Measurements from ENCODE around the gene SLC1A3. TPM values are rescaled to one million over a fixed set of nuclear protein-coding genes. Genes with fewer than 3 reads are reported as not detected.
"Not testable (repeated sequence)": the region's sequence is repeated elsewhere in the genome, so short reads cannot be mapped to it uniquely, and the experiment has no call there.

Gene SLC1A3
- total RNA-seq, 1 donor from 2014 or later, result not detected

DNA sequence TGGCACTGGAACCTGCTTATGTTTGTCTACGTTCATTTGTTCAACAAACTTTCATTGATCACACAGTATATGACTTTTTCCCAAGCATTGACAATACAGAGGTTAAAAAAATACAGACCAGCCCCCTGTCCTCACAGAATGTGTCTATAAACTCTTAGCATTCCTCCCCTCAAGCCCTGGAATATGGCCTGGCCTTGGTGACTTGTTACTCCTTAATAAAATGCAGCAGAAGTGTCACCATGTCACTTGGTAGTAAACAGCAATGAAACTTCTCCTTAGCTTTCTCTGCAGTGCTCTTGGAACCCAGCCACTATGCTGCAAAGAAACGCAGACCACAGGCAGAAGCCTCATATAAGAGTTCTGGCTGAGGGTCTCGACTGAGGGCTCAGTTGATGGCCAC is 19.1 kb upstream of the SLC1A3 start:
- no peaks in the 10 kb centered on the region for H3K36me3 Mint-ChIP-seq (ENCODE audit: low read depth)
- intact Hi-C loops (cut with micrococcal nuclease), result no loop called here
- no peaks in the 10 kb centered on the region for H3K4me1 Mint-ChIP-seq
- DNase-seq, result no peak
- H3K4me3 Mint-ChIP-seq, result no peak overlapping the region
- no peaks in the 10 kb centered on the region for H3K9me3 Mint-ChIP-seq
- H3K27me3 Mint-ChIP-seq, result peaks cover 5% of the 10 kb centered on the region
- H3K27ac Mint-ChIP-seq, result no peak overlapping the region

DNA sequence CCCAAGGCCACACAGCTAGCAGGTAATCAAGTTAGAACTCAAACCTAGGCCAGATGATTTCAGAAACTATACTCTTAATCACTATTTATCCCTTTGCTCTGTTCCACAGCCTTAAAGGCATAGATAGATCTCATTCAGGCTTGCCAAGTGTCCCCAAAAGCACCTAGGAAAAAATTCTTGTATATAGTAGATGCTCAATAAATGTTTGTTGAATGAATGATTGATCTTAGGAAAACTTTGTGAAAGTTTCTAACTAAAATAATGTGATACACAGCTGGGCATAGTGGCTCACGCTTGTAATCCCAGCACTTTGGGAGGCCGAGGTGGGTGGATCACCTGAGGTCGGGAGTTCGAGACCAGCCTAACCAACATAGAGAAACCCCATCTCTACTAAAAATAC is 16.7 kb upstream of the SLC1A3 start:
- intact Hi-C loops (cut with micrococcal nuclease); H3K4me1 Mint-ChIP-seq; H3K27me3 Mint-ChIP-seq; DNase-seq; H3K36me3 Mint-ChIP-seq (ENCODE audit: low read depth); H3K4me3 Mint-ChIP-seq; H3K27ac Mint-ChIP-seq; H3K9me3 Mint-ChIP-seq: not testable (repeated sequence)

DNA sequence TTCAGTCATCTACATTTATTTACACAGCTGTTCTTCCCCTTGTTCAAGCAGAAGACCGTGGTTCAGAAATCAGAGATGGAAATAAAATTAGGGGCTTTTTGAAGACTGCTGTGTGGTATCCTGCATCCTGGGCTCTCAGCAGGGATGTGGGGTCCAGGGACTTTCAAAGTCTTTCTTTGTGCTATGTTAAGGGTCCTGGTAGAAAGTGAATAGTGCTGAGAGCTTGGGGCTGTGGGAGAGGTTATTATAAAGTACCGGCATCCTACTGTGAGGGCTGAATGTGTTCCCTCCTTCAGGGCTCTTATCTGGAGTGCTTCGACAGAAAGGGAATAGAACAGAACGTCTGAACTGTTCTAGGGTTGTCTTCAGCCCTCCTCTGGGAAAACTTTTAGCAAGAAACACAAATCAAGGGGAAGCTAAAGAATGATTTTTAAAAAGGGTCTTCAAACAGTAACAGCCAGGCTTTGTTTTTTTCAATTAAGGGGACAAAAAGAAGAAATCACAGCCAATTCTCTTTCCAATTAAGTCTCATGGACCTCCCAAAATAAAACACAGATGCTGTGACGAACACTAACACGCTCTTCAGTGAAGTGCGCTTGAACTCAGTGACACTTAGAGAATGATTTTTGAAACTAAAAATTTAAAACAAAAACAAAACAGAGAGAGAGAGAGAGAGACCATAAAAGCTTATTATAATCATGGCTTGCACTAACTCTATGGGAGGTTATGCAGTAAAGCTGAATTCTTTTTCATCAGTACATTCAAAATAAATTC is 15.7 kb upstream of the SLC1A3 start:
- H3K4me3 Mint-ChIP-seq, result no peak overlapping the region
- H3K4me1 Mint-ChIP-seq, result no peaks in the 10 kb centered on the region
- no peaks in the 10 kb centered on the region for H3K9me3 Mint-ChIP-seq
- no peak for DNase-seq
- H3K27me3 Mint-ChIP-seq, result peaks cover 8% of the 10 kb centered on the region
- intact Hi-C loops (cut with micrococcal nuclease), result no loop called here
- H3K36me3 Mint-ChIP-seq (ENCODE audit: low read depth), result no peaks in the 10 kb centered on the region
- H3K27ac Mint-ChIP-seq, result no peak overlapping the region

DNA sequence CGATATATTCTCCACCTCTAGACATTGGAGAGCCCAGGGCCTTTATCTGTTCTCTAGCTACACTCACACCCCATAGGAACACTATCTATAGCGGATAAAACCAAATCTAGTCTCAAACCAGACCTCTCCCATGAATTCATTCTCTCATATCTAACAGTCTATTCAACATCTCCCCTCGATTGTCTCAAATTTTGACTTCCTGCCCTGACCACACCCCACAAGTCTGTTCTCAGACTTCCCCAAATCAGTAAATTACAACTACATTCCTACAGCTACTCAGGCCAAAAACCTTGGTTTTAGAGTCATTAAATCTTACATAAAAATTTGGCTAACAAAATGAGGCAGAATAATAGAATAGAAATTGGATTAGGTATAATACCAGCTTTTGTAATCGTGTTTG is 12.5 kb upstream of the SLC1A3 start:
- H3K36me3 Mint-ChIP-seq (ENCODE audit: low read depth), result no peaks in the 10 kb centered on the region
- no peaks in the 10 kb centered on the region for H3K4me1 Mint-ChIP-seq
- intact Hi-C loops (cut with micrococcal nuclease), result no loop called here
- H3K4me3 Mint-ChIP-seq, result no peak overlapping the region
- no peaks in the 10 kb centered on the region for H3K9me3 Mint-ChIP-seq
- H3K27ac Mint-ChIP-seq, result no peak overlapping the region
- no peak for DNase-seq
- peaks cover 3% of the 10 kb centered on the region for H3K27me3 Mint-ChIP-seq

DNA sequence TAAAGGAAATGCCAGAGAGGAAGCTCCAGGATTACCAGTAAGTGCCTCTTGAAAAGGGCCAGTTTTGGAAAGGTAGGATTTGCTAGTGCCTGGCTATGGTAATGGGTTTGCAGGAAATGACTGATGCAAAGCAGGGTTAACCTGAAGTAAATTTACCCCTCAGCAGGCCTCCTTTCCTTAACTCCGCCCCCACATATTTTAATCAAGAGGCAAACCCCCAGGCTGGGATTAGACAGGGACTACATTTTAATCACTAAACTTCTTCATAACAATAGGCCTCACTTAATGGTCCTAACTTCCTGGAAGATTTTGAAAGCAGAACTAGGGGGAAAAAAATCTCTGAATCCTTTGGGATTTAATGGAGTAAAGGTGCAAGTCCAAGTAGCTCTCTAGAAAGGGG is 10.2 kb upstream of the SLC1A3 start:
- H3K9me3 Mint-ChIP-seq, result no peaks in the 10 kb centered on the region
- H3K27ac Mint-ChIP-seq, result no peak overlapping the region
- intact Hi-C loops (cut with micrococcal nuclease), result no loop called here
- H3K27me3 Mint-ChIP-seq, result peaks cover 3% of the 10 kb centered on the region
- H3K36me3 Mint-ChIP-seq (ENCODE audit: low read depth), result no peaks in the 10 kb centered on the region
- no peaks in the 10 kb centered on the region for H3K4me1 Mint-ChIP-seq
- DNase-seq, result no peak
- H3K4me3 Mint-ChIP-seq, result no peak overlapping the region

DNA sequence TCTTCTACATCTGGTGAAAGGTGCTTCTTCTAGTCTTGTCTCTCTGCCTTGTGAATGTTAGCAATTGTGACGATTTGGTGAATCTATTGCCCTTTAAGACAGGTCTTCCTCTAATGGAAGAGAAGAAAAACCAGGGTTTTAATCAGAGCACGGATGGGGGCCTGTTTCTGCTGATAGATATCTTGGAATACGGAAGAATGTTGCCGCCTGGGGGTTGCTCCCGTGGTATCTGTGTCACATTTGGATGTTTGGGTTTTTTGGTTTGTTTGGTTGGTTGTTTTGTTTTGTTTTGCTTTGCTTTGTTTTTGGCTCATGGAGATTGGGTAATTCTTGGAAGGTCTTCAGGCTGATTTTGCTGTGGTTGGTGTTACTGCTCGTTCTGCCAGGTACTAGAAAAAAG is 9.7 kb upstream of the SLC1A3 start:
- H3K9me3 Mint-ChIP-seq, result no peaks in the 10 kb centered on the region
- H3K36me3 Mint-ChIP-seq (ENCODE audit: low read depth), result no peaks in the 10 kb centered on the region
- intact Hi-C loops (cut with micrococcal nuclease), result no loop called here
- no peak overlapping the region for H3K4me3 Mint-ChIP-seq
- H3K27ac Mint-ChIP-seq, result no peak overlapping the region
- H3K27me3 Mint-ChIP-seq, result peaks cover 3% of the 10 kb centered on the region
- no peak for DNase-seq
- H3K4me1 Mint-ChIP-seq, result no peaks in the 10 kb centered on the region

DNA sequence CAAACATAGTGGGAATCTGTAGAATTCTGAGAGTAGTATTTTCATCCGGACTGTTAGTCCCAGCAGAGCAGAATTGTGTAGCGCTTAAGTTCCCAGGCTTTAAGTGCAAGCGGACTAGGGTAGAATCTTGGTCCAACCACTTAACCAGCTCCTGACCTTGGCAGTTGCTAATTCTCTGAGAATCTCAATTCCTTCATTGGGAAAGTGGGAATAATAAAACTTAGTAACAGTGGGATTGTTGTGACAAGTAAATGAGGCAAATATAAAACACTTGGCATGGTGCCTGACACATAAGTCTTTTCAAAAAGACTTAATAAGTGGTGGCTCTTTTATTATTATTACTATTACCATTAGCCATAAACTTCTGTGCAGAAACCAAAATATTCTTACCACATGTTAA is 8.4 kb upstream of the SLC1A3 start:
- Mint-ChIP-seq H3K4me3 (no peak overlapping the region), H3K27ac (no peak overlapping the region), H3K36me3 (ENCODE audit: low read depth) (no peaks in the 10 kb centered on the region), H3K27me3 (peaks cover 3% of the 10 kb centered on the region), H3K4me1 (no peaks in the 10 kb centered on the region), H3K9me3 (no peaks in the 10 kb centered on the region)
- intact Hi-C loops (cut with micrococcal nuclease), result no loop called here
- no peak for DNase-seq

DNA sequence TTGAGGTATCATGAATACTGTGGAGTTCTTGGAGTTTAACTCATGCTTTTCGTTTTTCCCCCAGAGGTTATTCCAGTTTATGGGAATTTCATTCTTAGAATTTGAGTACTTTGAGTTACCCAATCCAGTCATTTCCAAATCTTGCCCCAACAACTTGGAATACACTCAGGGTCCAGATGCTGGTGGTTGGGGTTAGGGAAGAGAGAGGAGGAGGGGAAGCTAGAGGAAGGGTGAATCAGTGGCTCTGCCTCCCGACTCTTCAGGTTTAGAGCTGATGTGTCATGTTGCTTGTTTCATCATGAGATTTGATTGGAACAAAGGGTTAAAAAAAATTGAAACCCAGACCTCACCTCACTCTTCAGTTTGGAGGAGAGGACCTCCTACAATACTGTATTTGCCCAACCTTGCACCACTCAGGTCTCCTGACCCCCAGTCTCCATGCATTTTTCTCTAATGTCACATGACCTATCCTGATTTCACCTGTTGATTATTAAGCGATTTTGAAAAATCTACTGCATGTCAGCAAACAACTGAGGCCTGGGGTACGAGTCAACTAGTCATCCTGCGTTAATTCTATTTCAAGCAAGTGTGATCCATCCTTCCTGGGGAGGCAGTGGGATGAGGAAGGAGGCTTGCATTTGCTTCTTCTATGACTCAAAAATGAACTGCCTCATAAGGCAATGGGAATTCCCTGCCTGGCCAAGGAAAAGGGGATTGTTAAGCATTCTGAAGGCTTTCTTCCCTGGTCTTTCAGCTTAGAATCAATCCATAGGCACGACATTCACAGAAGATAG is 6.2 kb upstream of the SLC1A3 start:
- H3K27me3 Mint-ChIP-seq, result peaks cover 15% of the 10 kb centered on the region
- intact Hi-C loops (cut with micrococcal nuclease), result no loop called here
- H3K4me1 Mint-ChIP-seq, result no peaks in the 10 kb centered on the region
- DNase-seq, result no peak
- H3K27ac Mint-ChIP-seq, result no peak overlapping the region
- no peaks in the 10 kb centered on the region for H3K9me3 Mint-ChIP-seq
- no peaks in the 10 kb centered on the region for H3K36me3 Mint-ChIP-seq (ENCODE audit: low read depth)
- no peak overlapping the region for H3K4me3 Mint-ChIP-seq

DNA sequence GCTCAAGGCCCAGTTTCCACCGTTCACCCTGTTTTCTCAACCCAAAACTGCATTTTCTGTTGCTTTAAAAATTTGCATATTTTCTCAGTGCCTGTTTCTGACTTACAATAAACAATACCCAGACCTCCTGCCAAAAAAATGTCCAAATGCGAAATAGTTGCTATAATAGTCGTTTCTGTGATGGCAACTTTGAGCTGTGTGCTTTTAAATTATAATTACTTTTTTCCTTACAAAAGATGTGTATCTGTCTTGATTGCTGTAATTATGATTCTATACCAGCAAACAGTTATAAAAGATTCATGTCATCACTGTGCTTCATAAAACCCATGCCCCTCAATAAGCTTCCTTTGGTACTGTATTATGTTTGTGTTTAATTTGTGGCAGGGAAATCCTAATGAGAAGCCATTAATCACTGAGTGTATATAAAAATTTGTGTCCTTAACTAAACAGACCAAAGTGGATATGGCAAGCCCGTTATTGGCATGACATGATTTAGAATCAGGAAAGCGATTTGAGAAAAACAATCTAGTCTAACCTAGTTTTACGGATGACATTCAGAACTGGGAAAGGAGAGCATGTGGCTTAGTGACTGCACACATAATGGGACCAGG is 5.4 kb upstream of the SLC1A3 start:
- DNase-seq, result no peak
- H3K36me3 Mint-ChIP-seq (ENCODE audit: low read depth), result no peaks in the 10 kb centered on the region
- intact Hi-C loops (cut with micrococcal nuclease), result no loop called here

DNA sequence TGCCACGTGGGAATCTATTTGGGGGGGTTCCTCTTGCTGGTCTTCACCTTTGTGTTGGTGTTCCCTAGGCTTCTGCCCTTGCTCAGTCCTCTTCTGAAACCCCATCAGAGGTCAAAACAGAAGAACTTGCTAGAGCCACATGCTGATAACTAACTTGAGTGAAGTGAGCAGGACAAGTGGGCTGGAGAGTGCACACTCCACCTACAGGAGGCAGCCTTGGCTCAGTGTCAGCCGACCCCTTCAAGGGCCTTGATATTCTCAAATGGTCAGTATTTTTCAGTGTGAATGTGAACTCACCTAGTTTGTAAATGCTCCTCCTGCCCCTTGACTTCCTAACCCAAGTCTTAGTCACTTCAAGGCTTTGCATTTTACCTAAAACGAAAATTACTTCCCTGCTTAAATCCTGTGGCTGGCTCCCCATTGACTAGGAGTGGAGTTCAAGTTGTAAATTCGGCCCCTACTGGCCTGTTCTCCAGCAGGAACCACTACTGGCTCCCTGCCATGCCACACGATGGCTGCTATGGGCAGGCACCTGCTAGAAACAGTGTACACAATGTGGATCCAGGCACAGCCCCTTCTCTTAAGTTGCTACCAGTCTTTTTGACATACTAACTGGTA is 3.6 kb upstream of the SLC1A3 start:
- Mint-ChIP-seq H3K9me3 (no peaks in the 10 kb centered on the region), H3K36me3 (ENCODE audit: low read depth) (no peaks in the 10 kb centered on the region), H3K4me3 (no peak overlapping the region), H3K4me1 (peaks cover 16% of the 10 kb centered on the region), H3K27ac (no peak overlapping the region), H3K27me3 (peaks cover 38% of the 10 kb centered on the region)
- peak; percentile 49 for DNase-seq
- intact Hi-C loops (cut with micrococcal nuclease), result no loop called here

More for the DNA sequence above, 5.4 kb upstream of the SLC1A3 start:
- Mint-ChIP-seq H3K4me1 (peaks cover 4% of the 10 kb centered on the region), H3K9me3 (no peaks in the 10 kb centered on the region), H3K27ac (no peak overlapping the region), H3K4me3 (no peak overlapping the region), H3K27me3 (peaks cover 22% of the 10 kb centered on the region)

DNA sequence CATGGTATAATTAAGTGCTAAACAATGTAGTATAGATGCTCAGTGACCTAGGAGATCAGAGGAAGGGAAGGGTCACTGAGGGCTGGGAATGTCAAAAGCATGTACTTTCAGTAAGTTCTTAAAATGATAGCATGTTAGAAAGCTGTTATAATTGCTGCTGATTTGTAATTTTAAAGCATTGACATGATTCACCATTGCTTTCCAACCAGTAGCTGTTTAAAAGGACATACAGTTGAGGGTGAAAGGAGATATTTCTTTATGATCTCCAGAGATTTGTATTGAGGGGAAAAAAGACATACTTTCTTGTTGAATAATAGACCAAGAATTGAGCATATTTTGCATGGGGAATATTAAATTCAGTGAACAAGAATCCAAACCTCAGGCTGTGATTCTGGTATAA is 1.2 kb upstream of the SLC1A3 start:
- H3K4me3 Mint-ChIP-seq, result no peak overlapping the region
- peaks cover 16% of the 10 kb centered on the region for H3K4me1 Mint-ChIP-seq
- H3K9me3 Mint-ChIP-seq, result no peaks in the 10 kb centered on the region
- H3K27ac Mint-ChIP-seq, result no peak overlapping the region
- no peak for DNase-seq
- peaks cover 52% of the 10 kb centered on the region for H3K27me3 Mint-ChIP-seq
- intact Hi-C loops (cut with micrococcal nuclease), result loop anchor here (5.0 kb wide), 1 partner anchor 87 kb away; no protein-coding TSS in a partner anchor
- H3K36me3 Mint-ChIP-seq (ENCODE audit: low read depth), result no peaks in the 10 kb centered on the region

DNA sequence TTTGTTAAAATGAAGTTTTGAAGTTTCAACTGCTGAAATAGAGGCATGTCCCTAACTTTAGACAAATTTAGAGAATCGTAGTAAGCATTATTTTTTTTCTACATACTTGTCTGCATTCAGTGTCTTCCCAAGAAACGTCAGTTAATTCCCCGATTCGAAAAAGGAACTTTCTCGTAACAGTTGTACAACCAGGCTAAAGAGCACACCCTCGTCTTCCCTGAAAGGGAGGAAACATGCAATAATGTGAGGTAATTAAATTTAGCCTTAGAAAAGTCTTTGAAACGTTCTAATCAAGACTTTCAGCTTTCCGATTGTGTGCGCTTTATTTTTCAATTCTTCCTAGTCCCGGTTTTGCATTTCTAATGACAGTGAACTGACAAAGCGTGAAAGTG is 374 bp upstream of the SLC1A3 start:
- Mint-ChIP-seq H3K4me3 (peak overlapping the region; percentile 83), H3K9me3 (no peaks in the 10 kb centered on the region), H3K27ac (no peak overlapping the region), H3K27me3 (peaks cover 58% of the 10 kb centered on the region), H3K36me3 (ENCODE audit: low read depth) (no peaks in the 10 kb centered on the region), H3K4me1 (peaks cover 16% of the 10 kb centered on the region)
- intact Hi-C loops (cut with micrococcal nuclease), result loop anchor here (5.0 kb wide), 1 partner anchor 86 kb away; no protein-coding TSS in a partner anchor
- DNase-seq, result no peak

DNA sequence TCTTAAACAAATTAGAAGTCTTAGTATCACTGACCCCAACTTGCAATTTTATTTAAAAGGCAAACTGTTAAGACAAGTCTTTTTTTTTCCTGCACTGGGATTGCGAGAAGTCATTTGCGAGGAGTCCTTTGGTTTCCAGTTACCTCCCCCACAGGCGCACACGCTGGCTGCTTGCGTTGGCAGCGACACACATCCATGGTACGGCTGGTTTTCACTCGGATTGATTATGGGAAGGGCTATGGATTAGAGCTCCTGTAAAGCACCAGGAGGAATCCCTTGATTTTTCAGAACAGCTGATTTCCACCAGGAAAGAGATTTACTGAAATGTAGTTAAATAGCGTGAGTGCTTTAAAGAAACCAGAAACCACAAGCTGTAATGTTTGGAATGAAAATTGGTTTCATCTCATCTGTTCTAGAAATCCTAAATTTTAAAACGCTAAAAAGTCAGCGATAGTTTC is 737 bp downstream of the SLC1A3 start:
- Mint-ChIP-seq H3K27ac (no peak overlapping the region), H3K27me3 (peaks cover 62% of the 10 kb centered on the region)
- DNase-seq, result no peak

More for the DNA sequence above, 737 bp downstream of the SLC1A3 start:
- Mint-ChIP-seq H3K36me3 (ENCODE audit: low read depth) (no peaks in the 10 kb centered on the region), H3K9me3 (no peaks in the 10 kb centered on the region), H3K4me1 (peaks cover 16% of the 10 kb centered on the region), H3K4me3 (peak overlapping the region; percentile 83)
- intact Hi-C loops (cut with micrococcal nuclease), result loop anchor here (5.0 kb wide), 1 partner anchor 85 kb away; no protein-coding TSS in a partner anchor

Measured in activated CD4-positive, alpha-beta T cell treated with anti-CD3 and anti-CD28 coated beads, Interleukin-2, amount 10 ng/mL, durations not matched to agents 24 days and 14 days (primary cell).